Activated CD4-positive, CD25-positive, alpha-beta regulatory T cell treated with anti-CD3 and anti-CD28 coated beads, Interleukin-2, amount 50 U/mL, for 16 hours (primary cell): Measurements from ENCODE around the gene SPATA7.

Experiments used
- DNase-seq: peaks from one replicate; pipeline ENCODE4 v3.0.0-alpha.2; 2020; ENCODE audit warnings: low read depth, low spot score

The SPATA7 gene

DNA sequence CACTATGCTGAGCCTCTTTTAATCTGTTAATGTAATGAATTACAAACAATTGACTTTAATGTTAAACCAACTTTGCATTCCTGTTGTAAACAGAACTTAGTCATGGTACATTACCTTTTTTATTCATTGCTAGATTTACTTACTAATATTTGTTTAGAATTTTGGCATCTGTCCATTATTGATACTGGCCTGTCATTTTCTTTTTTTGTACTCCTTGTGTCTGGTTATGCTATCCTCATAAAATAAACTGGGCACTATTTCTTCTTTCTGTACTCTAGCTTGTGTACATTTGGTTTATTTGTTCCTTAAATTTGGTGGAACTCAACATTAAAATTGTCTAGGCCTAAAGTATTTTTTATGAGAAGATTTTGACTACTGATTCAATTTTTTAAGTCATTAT lies 32.1 kb downstream of the SPATA7 start:
- DNase-seq = no peak

GRCh38 chr14:88420187-88420586 lies 34.7 kb downstream of the SPATA7 start:
- no peak for DNase-seq

DNA sequence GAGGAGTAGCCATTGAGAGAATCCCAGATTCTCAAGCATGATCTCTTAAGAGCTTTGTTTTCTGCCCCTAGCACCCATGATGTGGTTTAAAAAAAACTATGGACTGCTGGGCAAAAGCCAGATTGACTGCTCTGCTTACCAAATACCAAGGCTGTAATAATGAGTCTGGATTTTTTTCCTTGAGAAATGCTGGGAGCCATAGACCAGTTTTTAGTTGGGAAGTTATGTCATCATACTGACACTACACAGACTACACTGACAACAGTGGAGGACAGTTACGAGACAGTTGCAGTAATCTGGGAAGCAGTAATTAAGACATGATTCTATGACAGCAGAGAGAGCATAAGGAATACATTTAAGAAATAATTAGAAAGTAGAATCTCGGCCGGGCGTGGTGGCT lies 35.8 kb downstream of the SPATA7 start:
- no peak for DNase-seq

- no peak for DNase-seq
These were observed 36.6 kb downstream of the SPATA7 start for GRCh38 chr14:88422047-88422446.

GRCh38 chr14:88422919-88423650 lies 37.6 kb downstream of the SPATA7 start:
- no peak for DNase-seq

GRCh38 chr14:88424573-88424972 lies 39.1 kb downstream of the SPATA7 start:
- no peak for DNase-seq

DNA sequence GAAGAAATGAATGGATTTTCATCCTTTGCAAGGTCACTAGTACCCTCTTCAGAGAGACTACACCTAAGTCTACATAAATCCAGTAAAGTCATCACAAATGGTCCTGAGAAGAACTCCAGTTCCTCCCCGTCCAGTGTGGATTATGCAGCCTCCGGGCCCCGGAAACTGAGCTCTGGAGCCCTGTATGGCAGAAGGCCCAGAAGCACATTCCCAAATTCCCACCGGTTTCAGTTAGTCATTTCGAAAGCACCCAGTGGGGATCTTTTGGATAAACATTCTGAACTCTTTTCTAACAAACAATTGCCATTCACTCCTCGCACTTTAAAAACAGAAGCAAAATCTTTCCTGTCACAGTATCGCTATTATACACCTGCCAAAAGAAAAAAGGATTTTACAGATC lies 40.8 kb downstream of the SPATA7 start:
- no peak for DNase-seq

DNA sequence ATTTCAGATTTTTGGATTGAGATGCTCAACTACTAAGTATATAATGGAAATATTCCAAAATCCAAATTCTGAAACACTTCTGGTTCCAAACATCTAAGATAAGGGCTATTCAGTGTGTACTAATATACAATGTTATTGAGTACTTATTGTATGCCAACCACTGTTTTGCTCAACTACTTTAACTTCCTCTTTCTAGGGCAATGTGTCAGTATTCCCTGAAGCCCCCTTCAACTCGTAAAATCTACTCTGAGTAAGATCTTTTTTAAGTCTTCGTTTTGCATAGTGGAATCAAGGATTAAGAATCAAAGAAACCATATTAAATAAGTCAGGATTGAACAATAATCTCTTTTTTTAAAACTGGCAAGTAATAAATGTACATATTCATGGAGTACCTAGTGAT lies 45.5 kb downstream of the SPATA7 start:
- no peak for DNase-seq

DNA sequence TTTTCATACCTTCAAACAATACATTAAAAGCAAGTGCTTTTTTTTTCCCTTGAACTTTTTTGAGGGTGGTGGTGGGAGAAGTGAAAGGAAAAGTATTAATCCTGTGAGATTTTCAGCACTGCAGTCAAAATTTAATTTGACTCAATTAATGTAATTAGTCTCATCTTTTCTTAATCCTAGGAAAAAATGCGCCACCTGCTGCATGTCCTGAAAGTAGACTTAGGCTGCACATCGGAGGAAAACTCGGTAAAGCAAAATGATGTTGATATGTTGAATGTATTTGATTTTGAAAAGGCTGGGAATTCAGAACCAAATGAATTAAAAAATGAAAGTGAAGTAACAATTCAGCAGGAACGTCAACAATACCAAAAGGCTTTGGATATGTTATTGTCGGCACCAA lies 52.2 kb downstream of the SPATA7 start:
- no peak for DNase-seq

DNA sequence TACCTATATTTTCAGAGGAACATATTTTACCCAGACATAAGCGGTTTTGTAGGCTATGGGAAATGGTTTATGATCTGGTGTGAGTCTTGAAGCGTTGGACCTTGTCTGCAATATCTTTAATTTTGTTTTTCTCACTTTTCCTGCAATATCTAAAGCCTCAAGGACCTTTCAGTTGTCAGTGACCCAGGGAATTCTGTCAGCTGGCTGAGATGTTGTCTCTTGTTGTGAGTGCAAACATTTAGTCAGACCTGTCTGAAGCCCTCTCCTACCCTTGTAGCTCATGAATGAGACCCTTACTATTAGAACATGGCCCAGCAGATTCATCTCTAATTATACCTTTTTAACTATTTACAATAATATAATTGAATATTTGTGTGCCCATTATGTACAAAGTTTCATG lies 53.6 kb downstream of the SPATA7 start:
- DNase-seq = no peak

GRCh38 chr14:88452231-88452630 lies 66.8 kb downstream of the SPATA7 start:
- DNase-seq = no peak

- no peak for DNase-seq
These were observed 69.4 kb downstream of the SPATA7 start for GRCh38 chr14:88454886-88455285.

DNA sequence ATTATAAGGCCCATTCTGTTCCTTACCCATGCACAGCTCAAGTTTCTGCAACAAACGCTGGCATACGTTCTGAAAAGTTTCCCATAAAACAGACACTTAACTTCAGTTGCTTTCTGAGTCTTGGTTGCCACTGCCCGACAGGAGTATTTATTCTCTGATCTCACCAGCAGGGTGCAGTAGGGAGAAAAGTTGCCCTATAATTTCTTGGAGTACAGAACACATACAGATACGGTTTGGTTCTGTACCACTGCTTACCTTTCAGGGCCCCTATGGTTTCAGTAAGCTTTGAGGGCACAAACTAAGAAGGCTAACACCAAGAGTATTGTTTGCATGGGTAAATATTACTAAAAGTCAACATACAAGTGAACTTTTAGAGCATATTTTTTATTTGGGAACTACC lies 77.9 kb downstream of the SPATA7 start:
- no peak for DNase-seq

- no peak for DNase-seq
These were observed 82.9 kb downstream of the SPATA7 start for GRCh38 chr14:88468406-88468805.

- DNase-seq = no peak
These were observed 85.3 kb downstream of the SPATA7 start for GRCh38 chr14:88470542-88471440.

- DNase-seq = no peak
These were observed 88.3 kb downstream of the SPATA7 start for GRCh38 chr14:88473791-88474190.

DNA sequence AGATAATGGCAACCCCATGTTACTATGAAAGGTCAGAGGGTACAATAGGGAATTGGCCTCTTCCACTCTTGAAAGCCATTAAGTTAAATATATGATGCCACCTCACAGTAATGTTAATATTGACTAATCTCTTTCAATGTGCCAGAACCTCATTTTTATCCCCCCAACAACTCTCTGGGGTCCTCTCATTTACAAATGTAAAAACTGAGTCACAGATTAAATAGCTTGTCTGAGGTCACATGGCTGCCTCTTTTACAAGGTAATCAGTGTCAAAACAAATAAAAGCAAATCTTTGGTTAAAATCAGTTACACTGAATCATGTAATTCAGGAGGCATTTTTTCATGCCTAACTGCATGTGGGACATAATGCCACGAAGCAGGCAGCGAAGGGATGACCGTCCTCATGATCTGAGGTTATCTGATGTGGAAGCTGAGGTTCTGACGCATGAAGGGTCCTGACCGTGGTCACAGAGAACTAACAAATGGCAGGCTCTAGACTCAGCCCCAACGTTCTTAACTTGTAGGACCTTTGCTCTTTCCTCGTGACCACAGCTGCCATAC lies 90.8 kb downstream of the SPATA7 start:
- no peak for DNase-seq

GRCh38 chr14:88476825-88477224 lies 91.4 kb downstream of the SPATA7 start:
- no peak for DNase-seq

- DNase-seq = no peak
These were observed 92.2 kb downstream of the SPATA7 start for GRCh38 chr14:88477513-88478250.

DNA sequence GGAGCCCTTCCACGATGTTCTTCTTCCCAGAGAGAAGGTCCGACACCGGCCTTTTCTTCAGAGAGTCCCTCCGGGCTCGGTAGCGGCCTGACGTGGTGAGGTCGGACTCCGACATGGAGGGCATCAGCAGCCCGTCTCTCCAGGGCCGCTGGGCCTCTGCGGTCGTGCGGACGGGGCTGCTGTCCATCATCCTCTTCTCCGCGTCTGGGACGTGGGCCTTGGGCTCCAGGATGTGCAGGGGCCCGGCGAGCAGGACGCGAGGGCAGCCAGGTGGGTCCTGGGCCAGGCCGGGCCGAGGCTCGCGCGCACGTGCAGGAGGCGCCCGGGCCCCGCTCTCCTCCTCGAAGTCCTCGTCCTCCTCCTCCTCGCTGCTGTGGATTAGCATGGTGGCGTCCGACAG lies 93.5 kb downstream of the SPATA7 start:
- DNase-seq = no peak

- DNase-seq = no peak
These were observed 94.1 kb downstream of the SPATA7 start for GRCh38 chr14:88479574-88479987.

GRCh38 chr14:88481059-88481458 lies 95.6 kb downstream of the SPATA7 start:
- DNase-seq = no peak
